OCI-M2 (cell line): ENCODE data around the gene KREMEN1.

ENCODE experiments used
- DNase-seq: peaks from one replicate; lab custom pipeline; 2025; ENCODE audit not compliant: unreplicated experiment; lab: John Stamatoyannopoulos, UW

KREMEN1 gene

DNA sequence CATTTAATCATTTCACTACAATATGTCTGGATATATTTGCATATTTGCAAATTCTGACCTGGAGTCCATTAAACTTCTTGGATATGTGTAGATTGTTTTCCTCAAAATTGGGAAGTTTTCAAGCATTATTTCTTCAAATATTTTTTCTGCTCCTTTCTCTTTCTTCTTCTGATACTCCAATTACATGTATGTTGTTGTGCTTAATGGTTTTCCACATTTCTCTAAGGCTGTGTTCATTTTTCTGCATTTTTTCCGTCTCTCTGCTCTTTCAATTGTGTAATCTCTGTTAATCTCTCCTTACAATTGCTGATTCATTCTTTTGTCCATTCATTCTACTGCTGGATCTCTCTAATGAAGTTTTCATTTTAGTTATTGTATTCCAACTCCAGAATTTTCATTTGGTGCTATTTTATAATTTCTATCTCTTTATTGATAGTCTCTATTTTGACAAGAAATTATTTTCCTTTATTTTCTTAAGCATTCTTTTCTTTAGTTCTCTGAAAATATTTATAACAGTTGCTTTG, 102.5 kb downstream of the KREMEN1 start:
- no peak for DNase-seq

DNA sequence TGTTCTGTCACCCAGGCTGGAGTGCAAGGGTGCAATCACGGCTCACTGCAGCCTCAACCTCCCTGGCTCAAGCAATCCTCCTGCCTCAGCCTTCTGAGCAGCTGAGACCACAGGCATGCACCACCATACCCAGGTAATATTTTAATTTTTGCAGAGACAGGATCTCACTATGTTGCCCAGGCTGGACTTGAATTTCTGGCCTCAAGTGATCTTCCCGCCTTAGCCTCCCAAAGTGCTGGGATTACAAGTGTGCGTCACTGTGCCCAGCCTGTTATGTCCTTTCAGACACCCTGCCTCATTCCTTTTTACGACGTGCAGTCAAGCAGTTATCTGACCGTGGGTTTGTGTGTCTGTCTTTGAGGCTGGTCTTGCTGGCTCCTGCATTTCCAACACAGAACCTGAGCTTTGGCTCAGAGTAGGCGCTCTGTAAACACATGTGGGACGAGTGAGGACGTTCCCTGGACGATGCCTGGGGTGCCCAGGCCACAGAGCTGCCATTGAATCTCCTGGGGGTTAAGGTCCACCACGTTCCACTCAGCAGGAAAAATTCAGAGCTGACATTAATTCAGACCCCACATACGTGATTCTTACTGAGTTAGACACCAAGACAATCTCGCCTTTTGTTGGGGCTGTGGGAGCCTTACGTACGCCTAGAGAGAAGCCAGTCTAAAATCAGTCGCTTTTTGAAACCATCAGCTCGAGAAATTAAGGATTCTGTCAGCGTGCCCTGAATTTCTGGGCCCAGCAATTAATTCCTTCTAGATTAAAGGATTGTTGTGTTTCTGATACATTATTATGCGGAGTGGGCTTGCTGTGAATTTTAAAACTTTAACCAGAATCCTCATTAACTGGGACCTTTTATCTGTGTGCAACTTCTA, 111.4 kb downstream of the KREMEN1 start:
- DNase-seq: no peak

DNA sequence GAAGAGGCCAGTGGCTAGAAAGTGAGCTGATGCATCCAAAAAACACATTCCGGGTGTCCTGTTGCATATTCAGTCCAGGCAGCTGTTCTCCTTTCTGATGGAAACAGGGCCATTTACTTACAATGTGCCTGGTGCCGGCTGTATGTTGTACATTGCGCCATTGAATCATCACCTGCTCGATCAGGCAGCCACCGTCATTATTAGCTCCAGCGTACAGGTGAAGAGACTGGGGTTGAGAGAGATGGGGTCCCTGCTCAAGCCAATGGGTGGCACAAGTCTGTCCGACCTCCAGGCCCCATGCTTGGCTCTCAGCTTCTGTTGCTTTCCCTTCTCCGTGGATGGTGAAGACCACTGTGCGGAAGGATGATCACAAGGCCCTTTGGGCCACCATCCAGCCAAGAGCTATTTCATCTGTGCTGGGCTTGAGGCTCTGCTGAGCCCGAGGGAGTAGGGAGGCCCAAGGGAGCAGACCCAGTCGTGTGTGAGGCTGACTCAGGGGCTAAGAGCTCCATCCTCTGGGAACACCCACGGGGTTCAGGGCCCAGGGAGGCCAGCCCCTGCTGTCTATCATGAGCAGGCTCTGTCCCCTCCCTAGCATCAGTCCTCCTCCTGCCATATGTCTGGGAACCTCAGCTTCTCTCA, 112.1 kb downstream of the KREMEN1 start:
- DNase-seq: no peak

DNA sequence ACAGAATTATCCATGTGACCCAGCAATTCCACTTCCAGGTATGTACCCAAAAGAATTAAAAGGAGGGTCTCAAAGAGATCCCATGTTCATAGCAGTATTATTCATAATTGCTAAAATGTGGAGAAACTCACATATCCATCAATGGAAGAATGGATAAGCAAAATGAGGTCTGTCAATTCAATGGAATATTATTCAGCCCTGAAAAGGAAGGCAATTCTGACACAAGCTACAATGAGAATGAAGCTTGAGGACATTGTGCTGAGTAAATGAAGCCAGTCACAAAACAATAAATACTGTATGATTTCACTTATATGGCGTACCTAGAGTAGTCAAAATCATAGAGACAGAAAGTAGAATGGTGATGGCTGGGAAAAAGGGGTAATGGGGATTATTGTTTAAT, 113.5 kb downstream of the KREMEN1 start:
- DNase-seq: no peak

DNA sequence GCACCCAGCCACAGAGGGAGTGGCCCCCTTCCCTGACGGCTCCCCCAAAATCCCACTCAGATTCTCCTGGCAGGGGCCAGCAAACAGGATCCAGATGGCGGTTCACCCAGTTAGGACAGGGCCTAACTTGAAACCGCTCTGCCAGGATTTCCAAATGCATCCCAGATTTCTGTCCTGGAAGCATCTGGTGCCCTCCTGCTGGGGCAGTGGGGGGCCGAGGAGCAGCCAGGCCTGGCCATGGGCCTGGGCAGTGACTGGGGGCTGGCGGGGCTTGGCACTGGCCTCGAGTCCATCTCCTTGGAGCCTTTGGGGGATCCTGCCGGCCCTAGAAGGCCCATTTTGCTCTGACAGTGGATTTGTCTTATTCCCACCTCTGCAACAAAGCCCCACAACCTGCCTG, 115.0 kb downstream of the KREMEN1 start:
- DNase-seq: no peak

DNA sequence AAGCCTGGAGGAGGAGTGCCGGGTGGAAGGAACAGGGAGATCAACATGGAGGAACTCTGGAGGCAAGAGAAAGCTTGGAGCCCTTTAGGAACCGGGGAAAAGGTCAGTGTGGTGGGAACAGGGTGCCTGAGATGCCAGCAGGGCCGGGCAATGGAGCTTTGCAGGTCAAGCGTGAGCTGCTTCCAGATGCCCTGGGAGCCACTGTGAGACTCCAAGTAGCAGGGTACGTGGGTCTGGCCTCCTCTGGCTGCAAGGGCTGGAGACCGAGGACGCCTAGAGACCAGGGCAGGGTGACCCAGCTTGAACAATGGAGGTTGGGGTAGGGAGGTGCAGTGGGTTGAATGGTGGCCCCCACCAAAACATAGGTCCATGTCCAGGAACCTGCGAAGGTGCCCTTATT, 117.2 kb downstream of the KREMEN1 start:
- no peak for DNase-seq

DNA sequence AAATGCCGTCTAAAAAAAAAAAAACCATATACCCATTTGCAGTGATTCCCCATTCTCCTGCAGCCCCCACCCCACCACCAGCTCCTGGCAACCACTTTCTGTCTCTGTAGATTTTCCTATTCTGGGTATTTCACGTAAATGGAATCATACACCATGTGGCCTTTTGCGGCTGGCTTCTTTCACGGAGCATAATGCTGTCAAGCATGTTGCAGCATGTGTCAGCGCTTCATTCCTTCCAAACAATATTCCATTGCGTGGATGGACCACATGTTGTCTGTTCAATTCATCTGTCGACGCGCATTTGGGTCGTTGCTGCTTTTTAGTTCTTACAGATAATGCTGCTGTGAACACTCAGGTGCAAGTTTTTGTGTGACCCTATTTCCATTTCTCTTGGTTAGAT, 118.1 kb downstream of the KREMEN1 start:
- DNase-seq: no peak

DNA sequence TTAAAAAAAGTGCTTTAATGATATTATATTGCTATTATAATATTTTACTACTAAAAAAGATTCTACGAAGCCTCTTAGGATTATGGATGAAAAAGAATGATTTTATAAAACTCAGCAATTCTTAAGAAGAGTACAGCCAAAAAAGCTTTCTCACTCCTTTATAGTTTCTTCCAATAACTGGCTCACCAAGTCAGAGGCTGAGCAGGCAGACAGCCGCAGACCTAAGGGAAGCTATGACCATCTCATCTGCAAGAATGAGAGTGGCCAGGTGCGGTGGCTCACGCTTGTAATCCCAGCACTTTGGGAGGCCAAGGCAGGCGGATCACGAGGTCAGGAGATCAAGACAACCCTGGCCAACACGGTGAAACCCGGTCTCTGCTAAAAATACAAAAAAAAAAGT, 120.2 kb downstream of the KREMEN1 start:
- DNase-seq: no peak

DNA sequence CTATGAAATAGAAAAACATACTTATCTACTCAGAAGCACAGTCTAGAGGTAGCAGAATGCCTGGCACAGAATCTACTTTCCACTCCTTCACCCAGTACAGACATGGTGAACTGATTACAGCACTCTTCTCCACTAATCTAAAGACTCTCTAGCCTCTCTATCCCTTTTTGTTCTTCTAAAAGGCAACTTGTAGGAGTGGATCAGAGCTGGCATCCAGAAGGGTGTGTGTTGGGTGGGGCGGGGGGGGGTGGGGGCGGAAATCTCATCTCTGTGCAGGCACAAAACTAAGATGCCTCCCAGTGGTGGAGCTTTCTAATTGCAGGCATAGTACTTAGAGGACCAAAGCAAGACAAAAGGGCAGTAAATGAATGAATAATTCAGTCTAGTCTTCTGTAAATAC, 121.3 kb downstream of the KREMEN1 start:
- no peak for DNase-seq

DNA sequence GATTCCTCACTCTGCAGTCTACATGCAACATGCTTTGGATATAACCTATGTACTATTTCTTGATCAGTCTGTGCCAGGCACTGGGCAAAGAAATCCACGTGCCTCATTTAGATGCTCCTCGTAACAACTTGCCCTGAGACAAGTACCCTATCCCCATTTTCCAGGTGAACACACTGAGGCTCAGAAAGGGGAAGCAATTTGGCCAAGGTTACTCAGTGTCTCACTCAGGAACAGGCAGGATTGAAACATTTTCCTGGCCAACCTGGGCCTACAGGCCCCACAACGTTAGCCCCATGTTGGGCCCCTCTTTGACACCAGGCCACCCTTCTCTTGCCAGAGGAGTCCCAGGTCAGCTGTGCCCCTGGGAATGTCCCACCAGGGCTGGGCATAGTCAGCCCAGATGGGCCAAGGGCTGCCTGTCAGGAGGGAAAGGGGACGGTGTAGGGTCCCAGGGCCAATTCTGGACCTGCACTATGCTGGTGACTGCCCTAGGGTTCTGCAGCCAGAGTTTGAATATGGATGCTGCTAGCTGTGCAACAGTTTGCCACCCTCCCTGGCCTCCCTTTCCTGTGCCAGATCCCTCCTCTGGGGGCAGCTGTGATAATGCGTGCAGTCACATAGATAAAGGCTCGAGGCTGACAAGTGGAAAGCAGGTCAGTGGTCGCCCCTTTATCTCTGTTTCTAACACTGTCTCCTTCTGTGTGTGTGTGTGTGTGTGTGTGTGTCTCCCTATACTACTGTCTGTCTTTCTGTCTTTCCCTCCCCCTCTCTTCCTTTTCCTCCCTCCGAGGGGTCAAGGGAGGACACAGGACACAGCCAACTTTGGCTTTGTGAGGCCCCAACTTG, 122.5 kb downstream of the KREMEN1 start:
- DNase-seq: peak; percentile 50

DNA sequence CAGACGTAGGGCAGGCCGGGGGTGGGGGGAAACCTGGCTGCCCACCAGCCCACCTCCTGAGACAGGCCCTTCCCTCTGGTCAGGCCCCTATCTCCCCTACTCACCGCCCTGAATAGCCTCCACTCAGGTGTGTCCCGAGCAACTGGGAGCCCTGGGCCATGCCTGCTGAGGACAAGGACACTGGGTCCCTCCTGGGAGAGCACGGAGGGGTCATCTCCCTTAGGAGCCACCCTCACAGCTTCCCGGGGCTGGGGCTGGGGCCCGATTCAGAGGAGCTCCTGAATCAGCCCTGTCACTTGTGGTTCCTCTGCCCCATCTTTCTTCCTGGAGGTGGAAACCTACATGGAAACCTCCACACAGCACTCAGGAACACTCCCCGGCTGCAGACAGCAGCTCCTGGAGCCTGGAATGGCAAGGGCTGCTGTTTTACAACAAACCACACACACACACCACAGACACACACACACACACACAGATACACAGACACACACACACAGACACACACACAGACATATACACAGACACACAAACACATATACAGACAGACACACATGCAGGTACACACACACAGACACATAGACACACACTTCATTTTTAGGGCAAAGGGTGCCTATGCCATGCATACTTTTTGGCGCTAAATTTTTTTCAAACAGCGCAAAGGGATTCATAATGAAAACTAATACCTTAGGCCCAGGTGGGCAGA, 123.3 kb downstream of the KREMEN1 start:
- DNase-seq: no peak

DNA sequence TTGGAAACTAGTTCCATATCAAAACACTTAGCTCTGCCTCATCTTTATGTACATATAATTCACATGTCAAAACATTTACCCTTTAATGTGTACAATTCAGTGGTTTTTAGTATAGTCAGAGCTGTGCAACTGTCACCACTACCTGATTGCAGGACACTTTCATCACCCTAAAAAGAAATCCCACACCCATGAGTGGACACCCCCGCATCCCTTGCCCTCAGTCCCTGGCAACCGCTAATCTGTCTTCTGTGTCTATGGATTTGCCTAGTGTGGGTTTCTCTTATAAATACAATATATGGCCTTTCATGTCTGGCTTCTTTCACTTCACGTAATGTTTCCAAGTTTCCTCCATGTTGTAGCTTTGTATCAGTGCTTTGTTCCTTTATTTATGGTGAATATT, 124.3 kb downstream of the KREMEN1 start:
- no peak for DNase-seq

DNA sequence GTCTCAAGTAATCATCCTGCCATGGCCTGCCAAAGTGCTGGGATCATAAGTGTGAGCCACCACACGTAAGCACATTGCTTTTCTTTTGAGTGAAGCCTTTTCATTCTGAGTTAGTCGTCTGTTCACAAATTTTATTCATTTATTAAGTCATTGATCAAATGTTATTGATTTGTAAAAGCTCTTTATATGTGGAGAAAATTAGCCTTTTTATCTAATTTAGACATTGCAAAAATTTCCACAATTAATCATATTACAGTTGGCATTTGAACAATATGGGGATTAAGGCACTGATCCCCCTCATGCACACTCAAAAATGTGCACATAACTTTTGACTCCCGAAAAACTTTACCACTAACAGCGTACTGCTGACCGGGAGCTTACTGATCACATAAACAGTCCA, 125.4 kb downstream of the KREMEN1 start:
- DNase-seq: no peak

DNA sequence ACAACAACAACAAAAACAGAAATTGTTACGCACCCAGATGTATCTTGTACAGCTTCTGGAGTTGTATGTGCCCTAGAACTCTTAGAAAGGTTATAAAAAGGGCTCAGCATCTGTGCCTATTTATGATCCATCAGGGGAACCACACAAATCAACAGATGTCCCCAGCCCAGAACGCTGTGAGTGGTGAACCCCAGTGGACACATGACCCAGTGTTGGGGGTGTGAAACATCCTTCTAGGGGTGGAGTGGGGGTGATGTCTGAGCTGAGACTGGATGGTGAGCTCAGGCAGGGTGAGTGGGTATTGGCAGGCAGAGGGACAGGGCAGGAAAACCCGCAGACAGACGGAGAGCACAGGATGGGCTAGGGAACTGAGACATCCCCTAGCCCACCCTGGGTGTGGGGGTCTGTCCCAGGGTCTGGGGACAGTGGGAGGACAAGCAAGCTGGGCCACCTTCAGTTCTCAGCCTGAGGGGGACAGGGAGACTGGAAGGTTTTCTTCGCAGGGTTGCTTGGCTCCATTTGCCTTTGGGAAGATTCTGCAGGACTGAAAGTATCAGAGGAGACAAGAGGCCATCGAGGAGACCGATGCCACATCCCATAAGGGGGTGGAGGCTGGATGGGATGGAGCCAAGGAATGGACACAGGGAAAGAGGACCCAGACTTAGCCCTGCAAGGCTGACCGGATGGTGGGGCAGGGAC, 127.0 kb downstream of the KREMEN1 start:
- DNase-seq: no peak

DNA sequence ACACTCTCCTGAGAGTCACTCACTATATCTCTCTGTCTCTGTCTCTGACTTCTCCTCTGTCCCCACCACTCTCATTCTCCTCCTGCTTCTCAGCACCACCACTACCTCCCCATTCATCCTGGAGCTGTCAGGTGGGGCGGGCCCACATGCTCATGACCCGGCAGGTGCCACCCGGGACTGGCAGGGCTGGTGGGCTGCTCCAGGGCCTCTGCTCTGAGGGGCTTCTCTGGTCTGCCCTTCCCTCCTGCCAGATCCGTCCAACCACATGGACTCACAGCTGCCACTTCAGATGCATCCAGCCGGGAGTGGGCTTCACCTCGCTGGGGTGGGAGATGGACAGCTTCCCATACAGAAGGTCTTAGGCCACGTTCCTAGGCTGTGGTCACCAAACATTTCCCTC, 128.1 kb downstream of the KREMEN1 start:
- DNase-seq: no peak

DNA sequence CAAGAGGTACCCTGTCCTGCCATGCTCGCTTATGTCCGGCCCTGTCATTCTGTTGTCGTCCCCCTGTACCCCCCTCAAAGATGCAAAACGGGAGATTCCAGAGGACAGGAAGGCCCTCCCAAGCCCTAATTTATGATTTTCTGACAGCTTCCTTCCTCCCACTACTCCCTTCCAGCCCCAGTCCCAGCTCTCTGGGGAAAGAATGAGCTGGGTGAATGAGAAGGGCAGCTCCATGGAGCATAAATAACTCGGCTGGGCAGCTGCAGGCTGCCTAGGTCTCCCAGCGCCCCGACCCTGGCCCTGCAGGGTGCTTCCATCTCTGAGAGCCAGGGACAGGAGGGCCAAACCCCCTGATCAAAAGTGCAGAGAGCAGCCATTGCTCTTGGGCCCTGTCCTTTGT, 128.9 kb downstream of the KREMEN1 start:
- no peak for DNase-seq

DNA sequence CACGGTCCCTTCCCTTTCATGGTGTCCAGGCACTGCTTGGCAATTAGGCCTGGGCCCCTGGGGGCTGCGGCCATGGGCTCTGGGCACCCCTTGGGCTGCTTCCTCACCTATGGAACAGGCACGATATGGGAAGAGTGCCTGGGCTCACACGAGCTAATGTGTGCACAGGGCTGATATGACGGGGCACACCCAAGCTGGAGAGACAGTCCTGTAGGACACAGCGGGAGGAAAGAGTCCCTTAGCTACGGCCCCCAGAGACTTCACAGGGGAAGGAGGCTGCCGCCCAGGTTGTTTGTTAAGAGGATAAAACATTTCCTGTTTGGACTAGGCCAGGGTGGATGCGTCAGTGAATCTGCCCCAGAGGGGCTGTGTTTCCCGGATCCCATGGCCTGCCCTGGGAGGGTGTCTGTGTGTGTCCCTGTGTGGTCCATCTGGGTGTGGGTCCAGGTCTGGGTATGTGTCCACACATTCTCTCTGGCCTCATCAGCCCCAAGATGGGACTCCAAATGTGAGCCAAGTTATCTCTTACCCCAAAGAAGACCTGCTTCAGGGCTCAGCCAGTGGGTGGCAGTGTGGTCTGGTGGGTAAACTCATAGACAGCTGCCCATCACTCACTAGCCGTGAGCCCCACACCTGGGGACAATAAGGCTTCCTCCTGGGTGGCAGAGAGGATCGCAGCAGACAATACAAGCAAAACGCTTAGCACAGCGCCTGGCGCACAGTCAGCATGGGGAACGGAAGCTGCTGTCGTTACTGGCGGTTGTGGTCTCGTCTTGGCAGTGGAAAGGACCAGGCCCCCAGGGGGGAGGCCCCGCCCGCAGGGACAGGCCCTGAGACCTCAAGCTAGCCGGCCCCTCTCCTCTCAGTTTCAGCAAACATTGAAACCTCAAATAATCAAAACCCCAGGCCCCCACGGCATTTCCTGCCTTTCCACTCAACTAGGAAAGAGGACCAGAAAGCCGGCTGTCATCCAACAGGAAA, 129.7 kb downstream of the KREMEN1 start:
- DNase-seq: peak; percentile 67

DNA sequence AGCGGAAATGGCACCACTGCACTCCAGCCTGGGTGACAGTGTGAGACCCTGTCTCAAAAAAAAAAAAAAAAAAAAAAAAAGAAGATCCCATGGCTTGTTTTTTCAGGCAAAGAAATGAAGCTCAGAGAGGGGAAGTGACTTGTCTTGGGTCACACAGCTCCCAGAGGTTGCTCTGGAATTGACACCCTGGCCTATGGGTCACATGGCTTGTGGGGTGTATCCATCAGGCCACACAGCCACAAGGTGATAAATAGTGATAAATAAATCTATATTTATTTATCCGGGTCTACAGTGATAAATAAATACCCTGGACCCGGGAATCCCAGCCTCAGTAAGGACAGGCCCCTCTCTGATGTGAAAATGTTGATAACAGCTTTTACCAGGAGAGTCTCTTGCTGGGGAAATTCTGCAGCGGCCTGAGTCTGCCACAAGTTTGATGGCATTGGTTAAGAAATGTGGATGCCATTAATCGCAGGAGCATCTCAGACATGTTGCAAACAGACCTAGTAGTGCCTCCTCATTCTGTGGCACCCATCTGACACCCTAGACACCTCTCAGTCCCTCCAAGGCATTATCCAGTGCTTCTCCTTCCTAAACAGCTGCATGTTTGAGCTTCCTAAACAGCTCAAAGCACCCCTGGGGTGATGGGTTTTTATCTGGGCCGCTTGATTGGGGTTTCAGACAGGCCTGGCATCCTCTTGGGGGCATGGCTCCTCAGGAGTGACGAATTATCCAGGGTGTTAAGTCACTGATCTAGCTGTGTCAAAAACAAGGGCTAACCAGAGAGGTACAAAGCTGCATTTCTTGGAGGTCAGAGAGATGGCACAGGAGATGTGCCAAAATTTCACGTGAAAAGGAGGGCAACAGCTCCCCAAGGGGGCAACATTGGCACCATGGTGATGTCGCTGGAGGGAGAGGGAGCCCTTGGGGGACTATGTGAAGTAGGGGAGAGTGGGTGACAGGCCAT, 130.9 kb downstream of the KREMEN1 start:
- no peak for DNase-seq
